Keratinocyte (primary cell): Measurements from ENCODE around the gene DENND4C.

Source experiments
- EZH2 ChIP-seq: IDR thresholded peaks from one replicate; pipeline ENCODE4 v1.6.1; 2012; ENCODE audit warnings: inconsistent platforms, mild to moderate bottlenecking, low read length, moderate library complexity
- TF ChIP-seq, protein P1 (sequence below), 3 experiments: IDR thresholded peaks in 1 of 3; conservative IDR thresholded peaks in 1 of 3; optimal IDR thresholded peaks in 1 of 3; 2 replicates in 2 of 3; 3 replicates in 1 of 3; pipeline versions ENCODE3 to v1.5.1; 2011; ENCODE audit warnings: low read length in 3 of 3, mild to moderate bottlenecking in 3 of 3, moderate library complexity in 2 of 3, control low read depth in 1 of 3, inconsistent platforms in 1 of 3; ENCODE audit not compliant: insufficient read depth in 2 of 3; ENCODE audit errors: extremely low read depth in 1 of 3

DNA sequence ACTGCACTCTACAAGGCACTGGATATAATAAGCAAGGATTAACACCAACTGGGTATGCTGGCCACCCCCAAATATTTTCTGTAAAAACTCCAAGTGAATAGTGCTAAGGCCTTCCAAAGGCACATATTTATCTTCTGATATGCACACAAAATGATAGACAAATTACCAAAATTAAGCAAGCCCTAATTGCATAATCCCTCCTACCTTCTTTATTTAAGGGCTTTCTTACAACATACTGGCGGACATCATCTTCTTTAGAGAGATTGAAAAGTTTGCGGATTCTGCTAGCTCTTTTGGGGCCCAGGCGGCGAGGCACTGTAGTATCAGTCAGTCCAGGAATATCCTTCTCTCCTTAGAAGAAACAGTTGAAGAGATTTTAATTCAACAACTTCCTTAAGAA, 147.7 kb downstream of the DENND4C start:
- TF ChIP-seq, protein P1, sequence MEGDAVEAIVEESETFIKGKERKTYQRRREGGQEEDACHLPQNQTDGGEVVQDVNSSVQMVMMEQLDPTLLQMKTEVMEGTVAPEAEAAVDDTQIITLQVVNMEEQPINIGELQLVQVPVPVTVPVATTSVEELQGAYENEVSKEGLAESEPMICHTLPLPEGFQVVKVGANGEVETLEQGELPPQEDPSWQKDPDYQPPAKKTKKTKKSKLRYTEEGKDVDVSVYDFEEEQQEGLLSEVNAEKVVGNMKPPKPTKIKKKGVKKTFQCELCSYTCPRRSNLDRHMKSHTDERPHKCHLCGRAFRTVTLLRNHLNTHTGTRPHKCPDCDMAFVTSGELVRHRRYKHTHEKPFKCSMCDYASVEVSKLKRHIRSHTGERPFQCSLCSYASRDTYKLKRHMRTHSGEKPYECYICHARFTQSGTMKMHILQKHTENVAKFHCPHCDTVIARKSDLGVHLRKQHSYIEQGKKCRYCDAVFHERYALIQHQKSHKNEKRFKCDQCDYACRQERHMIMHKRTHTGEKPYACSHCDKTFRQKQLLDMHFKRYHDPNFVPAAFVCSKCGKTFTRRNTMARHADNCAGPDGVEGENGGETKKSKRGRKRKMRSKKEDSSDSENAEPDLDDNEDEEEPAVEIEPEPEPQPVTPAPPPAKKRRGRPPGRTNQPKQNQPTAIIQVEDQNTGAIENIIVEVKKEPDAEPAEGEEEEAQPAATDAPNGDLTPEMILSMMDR (optimal IDR thresholded peaks at IDR 0.05 in 1 of 3, IDR thresholded peaks at IDR 0.05 in 1 of 3, conservative IDR thresholded peaks at IDR 0.05 in 1 of 3; ENCODE audit: extremely low read depth in 1 of 3, insufficient read depth in 2 of 3, low read length in 3 of 3): no peak
- TF ChIP-seq EZH2: no peak
